HG02852 (cell line): ENCODE data around the gene LYPLAL1.
"Not testable (repeated sequence)": the region's sequence is repeated elsewhere in the genome, so short reads cannot be mapped to it uniquely, and the experiment has no call there.

Experiments
- ATAC-seq: cut with Tn5 transposase; IDR thresholded peaks from one replicate; pipeline ENCODE4 v1.9.1; 2021; ENCODE audit warnings: mild to moderate bottlenecking, moderate library complexity; ENCODE audit not compliant: unreplicated experiment

LYPLAL1 gene

GRCh38 chr1:219209578-219209977 is 35.9 kb downstream of the LYPLAL1 start:
- ATAC-seq, result no peak

GRCh38 chr1:219210067-219210466 is 36.4 kb downstream of the LYPLAL1 start:
- ATAC-seq, result no peak

GRCh38 chr1:219215477-219215876 is 41.8 kb downstream of the LYPLAL1 start:
- peak; percentile 50 for ATAC-seq

GRCh38 chr1:219220945-219221344 is 47.3 kb downstream of the LYPLAL1 start:
- peak; percentile 96 for ATAC-seq

DNA sequence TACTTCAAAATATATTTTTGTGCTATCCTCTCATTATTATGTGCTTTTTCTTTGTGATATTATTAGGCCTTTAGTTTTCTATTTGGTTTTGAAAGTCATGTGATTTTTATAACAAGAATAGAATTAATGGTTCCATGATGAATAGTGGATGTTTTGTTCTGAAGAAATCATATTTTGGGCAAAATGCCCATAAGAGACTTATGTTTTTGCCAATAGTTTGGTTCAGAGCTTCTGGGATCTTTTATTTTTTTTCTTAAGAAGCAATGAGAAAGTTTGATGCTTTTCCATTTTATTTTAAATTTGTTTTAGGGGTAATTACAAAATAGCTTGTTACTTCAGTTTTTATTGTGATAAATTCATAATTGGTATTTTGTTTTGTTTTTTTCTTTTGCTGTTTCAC is 49.8 kb downstream of the LYPLAL1 start:
- ATAC-seq, result no peak

DNA sequence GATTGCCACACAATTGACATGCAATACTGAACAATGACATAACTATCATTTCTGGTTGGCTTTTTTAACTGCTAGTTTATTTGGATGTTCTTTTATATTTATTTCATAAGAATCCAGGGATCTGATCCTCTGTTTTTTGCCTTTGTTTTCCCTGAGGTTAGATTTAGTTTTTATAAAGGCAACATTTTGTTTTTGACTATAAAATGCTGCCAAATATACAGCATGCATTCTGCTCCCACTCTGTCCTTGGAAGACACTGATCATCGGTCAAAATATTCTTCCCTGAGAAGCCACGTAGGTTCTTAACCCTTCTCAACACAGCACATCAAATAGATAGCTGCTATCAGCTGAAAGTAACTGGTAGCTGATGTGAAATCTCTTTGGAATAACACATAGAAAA is 52.5 kb downstream of the LYPLAL1 start:
- no peak for ATAC-seq

DNA sequence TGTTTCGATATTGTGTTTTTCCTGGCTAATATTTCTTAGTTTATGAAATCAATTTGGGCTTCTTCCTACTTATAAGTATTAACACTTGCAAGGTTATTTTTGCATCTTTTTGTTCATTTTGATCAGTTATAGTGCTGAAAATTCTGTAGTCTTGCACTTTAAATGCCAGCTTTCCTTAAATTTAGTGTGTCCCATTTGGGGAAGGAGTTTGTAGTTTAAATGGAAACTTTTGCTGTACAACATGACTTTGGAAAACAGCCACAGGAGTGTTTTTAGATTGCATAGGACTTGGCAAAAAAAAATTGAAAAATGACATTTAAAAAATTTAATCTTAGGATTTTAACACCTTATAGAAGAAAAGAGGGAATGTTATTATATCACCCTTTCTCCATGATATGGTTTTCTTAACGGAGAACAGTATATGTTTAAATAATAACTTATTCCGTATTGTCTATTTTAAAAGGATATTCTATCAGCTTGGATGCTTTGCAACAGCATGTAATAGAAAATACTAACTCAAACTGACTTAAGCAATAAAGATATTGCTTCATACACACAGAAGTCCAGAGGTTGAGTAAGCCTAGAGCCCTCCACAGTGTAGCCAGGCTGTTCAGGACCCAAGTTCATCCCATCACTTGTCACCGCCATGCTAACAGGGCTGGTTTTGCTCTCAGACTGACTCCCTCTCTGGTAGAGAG is 53.8 kb downstream of the LYPLAL1 start:
- no peak for ATAC-seq

GRCh38 chr1:219228058-219228419 is 54.4 kb downstream of the LYPLAL1 start:
- ATAC-seq, result no peak

DNA sequence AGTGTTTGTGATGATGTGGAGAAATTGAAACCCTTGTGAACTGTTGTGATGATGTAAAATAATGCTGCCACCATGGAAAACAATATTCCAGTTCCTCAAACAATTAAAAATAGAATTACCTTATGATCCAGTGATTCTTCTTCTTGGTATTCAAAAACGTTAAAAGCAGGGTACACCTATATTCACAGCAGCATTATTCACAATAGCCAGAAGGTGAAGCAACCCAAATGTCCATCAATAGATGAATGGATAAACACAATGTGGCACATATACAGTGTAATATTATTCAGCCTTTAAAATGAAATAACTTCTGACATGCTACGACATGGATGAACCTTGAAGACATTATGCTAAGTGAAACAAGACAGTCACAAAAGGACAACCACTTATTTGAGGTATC is 59.2 kb downstream of the LYPLAL1 start:
- ATAC-seq, result no peak

DNA sequence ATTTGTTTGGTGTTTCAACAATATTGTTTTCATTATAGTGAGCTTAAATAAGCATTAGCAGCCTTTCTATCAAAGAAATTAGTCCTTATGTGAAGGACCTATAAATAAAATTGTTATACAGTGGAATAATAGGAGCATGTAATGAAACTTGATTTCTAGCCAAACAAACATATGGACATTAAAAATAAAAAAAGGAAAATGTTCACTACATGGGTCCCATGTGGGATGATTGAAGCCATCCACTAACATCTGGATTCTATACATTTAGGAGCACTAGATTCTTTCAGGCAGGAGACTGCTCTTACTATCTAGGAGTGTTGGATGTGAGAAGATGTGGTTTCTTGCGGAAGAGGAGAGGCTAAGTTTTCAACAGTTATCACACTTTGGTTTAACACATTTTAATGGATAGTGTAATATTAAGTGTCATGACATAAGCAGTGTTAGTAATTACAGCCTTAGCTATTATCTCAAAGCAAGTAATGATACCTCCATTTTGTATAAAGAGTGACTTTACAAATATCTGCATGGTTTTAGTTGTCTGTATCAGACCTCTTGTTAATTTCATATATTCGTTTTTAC is 62.3 kb downstream of the LYPLAL1 start:
- no peak for ATAC-seq

DNA sequence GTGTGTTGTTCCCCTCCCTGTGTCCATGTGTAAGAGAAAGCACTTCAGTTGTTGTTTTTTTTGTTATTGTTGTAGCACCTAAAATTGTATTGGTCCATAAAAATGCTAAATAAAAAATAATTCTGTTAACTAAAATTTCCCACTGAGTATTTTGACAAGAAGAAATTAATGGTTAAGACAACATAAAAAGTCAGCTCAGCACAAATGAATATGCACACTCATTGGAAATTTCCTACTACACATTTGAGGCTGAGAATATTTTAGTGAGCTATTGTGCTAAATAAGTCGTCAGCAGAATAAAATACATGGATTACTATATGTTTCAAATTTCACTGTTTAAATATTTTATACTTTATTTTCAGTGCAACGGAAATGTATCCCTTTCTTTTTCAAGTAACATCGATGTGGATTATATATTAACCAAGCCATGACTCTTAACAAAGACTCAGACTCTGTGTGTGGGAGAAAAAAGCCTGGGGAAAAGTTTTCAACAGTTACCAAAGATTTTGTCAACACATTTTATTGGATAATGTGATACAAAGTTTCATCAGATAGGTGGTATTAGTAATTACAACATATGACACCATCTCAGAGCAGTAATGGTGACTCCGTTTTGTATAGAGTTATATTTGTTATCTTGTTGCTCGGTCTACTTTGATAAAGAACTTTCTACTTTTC is 63.4 kb downstream of the LYPLAL1 start:
- no peak for ATAC-seq

- no peak for ATAC-seq
These were observed 65.8 kb downstream of the LYPLAL1 start for GRCh38 chr1:219239518-219239917.

DNA sequence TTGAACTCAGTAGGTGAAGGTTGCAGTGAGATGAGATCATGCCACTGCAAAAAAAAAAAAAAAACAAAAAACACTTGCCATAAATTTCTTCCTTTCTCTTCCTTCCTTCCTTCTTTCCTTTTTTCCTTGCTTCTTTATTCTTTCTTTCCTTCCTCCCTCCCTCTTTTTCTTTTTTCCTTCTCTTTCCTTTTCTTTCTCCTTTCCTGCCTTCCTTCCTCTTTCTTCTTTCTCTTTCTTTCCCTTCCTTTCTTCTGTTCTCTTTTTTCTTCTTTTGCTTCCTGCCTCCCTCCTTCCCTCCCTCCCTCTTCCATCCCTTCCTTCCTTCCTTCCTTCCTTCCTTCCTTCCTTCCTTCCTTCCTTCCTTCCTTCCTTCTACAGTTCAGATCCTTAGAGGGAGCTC is 71.2 kb downstream of the LYPLAL1 start:
- ATAC-seq, result no peak

DNA sequence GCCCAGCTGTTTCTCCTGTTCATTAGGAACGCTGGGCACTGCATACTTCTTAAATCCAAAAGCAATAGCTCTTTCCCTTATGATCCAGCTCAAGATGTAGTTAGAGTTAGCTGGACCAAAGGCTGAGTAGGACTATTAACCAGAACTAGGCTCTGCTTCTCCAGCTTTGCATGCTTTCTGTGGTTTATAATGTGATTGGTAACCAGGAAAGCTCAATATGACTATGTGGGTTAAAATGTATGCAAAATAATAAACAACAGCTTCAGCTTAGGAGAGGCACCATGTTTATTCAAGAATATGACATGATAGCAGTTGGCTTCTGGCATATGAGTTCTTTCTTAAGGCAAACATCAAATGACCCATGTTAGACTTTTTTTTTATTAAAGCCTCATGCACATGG is 73.8 kb downstream of the LYPLAL1 start:
- ATAC-seq, result no peak

- ATAC-seq, result not testable (repeated sequence)
These were observed 76.8 kb downstream of the LYPLAL1 start for GRCh38 chr1:219250468-219250867.

DNA sequence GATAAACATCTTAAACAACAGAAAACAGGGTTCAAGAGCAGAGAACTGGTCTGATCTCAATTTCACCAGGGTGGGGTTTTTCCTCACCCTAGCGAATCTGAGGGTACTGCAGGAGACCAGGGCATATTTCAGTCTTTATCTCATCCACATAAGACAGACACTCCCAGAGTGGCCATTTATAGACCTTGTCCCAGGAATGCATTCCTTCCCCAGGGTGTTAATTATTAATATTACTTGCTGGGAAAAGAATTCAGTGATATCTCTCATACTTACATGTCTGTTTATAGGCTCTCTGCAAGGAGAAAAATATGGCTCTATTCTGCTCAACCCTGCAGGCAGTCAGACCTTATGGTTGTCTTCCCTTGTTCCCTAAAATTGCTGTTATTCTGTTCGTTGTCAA is 84.1 kb downstream of the LYPLAL1 start:
- ATAC-seq, result no peak

DNA sequence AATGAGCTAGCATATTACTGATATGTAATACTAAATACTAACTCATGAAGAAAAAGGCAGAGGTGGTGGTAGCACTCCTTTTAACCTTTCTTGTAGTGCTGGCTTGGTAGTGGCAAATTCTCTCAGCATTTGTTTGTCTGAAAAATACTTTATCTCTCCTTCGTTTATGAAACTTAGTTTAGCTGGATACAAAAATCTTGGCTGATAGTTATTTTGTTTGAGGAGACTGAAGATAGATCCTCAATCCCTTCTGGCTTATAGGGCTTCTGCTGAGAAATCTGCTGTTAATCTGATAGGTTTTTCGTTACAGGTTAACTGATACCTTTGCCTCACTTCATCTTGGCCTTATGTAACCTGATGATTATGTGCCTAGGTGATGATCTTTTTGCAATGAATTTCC is 87.8 kb downstream of the LYPLAL1 start:
- ATAC-seq, result no peak
